ENCODE measurements around the gene SATB2.
A peak's percentile ranks its signal among the peaks of the same experiment; 100 is the strongest.

SATB2 gene

DNA sequence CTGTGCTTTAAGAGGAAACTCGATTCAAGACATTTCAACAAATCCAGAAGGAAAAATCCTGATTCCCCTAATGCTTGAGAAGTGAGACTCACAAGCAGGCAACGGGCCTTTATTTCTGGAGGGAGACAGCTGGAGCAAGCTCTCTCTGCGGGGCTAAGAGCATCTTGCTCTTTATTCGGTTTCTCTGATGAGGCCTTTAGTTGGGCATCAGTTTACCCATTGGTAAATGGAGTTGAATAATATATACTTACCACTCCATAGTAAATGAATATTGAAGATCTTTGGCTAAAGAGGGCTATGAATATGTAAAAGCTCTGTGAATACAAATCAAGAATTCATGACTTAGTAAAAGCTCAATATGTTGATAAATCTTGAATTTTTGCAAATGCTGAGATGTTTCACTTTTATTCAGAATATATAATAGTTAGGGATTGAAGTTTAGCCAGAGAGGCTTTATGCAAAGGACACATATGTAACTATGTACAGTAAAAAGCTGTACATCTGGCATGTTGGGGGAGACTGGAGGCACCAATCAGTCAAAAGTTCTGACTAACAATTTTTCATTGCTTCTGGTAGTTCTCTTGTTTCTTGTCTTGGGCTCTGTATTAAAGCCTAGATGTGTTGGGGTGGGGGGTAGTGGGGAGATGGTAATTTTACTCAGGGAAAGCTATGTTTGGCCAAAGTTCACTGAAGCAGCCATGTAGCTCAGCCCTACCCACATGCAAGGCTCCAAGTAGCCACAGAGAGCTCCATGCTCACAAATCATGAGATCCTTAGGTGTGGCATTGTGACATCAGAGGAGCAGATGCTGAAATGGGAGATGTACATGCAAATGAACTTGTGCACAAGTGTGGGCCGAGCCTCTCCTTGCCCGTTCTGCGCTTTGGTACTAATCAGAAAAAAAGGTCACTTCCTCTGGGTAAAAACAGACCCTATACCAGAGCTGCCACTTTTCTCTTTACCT lies 200.2 kb downstream of the SATB2 start:
- DNase-seq (ENCODE audit: low read depth in 2 of 2), result no peak
- TF ChIP-seq, protein P1, sequence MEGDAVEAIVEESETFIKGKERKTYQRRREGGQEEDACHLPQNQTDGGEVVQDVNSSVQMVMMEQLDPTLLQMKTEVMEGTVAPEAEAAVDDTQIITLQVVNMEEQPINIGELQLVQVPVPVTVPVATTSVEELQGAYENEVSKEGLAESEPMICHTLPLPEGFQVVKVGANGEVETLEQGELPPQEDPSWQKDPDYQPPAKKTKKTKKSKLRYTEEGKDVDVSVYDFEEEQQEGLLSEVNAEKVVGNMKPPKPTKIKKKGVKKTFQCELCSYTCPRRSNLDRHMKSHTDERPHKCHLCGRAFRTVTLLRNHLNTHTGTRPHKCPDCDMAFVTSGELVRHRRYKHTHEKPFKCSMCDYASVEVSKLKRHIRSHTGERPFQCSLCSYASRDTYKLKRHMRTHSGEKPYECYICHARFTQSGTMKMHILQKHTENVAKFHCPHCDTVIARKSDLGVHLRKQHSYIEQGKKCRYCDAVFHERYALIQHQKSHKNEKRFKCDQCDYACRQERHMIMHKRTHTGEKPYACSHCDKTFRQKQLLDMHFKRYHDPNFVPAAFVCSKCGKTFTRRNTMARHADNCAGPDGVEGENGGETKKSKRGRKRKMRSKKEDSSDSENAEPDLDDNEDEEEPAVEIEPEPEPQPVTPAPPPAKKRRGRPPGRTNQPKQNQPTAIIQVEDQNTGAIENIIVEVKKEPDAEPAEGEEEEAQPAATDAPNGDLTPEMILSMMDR (IDR thresholded peaks at IDR 0.05; ENCODE audit: low read depth, low read length), result no peak
- H3K4me3 ChIP-seq (replicated peaks in 1 of 2; ENCODE audit: low read depth in 2 of 2, low read length in 2 of 2), result no peak overlapping the region

DNA sequence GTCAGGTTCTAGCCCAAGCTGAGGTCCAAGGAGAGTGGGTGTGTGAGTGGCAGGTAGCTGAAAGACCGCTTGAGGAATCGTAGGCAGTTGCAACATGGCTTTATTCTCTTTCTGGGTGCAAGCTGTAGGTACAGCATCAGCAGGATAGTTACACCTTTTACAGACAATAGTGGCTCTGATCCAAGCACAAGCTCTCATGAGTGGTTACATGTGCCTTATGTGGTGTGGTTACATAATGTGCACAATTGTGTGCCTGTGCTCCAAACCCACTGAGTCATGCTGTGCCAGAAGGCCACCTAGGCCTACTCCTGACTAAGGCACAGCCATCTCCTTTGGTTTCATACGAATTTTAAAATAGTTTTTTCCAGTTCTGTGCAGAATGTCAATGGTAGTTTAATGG lies 227.6 kb downstream of the SATB2 start:
- peak in 1 of 2 donors; percentile 56 for DNase-seq (ENCODE audit: low read depth in 2 of 2)
- TF ChIP-seq, protein P1 (IDR thresholded peaks at IDR 0.05; ENCODE audit: low read depth, low read length), result no peak

DNA sequence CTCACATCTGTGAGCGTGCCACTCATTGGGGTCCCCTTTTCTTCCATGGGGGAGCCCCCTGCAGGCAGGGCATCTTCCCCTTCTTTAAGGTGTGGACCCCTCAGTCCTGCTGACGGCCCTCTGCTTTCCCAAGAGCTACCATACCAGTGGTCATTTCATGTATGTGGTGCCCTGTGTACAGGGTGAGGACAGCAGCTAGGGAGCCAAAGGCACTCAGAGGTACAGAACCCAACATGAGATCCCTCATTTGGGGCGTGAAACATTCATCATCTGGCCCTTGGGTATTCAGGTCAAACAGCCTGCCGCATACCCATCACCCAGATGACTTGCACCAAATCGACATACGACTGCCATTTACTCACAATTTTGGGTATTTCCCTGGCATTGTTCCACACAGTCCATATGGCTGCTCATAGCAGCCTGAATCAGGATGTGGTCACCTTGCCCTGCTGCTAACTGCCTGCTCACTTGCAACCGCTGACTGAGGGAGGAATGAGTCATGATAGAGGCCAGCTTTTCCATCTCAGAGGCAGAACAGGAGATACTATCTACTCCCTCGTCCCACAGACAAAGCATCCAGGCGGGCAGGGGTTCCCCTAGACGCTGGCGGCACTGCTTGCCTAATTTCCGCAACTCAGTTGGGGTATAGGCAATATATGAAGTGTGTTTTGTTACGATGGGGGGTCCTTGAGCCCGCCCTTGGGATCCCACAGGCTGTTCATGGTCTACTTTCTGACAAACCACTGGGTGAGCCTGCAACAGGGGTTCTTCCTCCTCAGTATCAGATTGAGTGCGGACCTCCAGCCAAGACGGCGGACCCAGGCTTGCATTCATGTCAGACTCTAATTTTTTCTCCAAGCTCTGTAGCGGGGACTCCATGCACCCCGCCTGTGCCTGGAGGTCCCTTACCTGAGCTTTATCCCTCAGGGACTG lies 228.6 kb downstream of the SATB2 start:
- TF ChIP-seq, protein P1 (IDR thresholded peaks at IDR 0.05; ENCODE audit: low read depth, low read length), result no peak
- DNase-seq (ENCODE audit: low read depth in 2 of 2), result peak; percentile 19 to 97

More for the DNA sequence above, 227.6 kb downstream of the SATB2 start:
- H3K4me3 ChIP-seq (replicated peaks in 1 of 2; ENCODE audit: low read depth in 2 of 2, low read length in 2 of 2), result no peak overlapping the region

DNA sequence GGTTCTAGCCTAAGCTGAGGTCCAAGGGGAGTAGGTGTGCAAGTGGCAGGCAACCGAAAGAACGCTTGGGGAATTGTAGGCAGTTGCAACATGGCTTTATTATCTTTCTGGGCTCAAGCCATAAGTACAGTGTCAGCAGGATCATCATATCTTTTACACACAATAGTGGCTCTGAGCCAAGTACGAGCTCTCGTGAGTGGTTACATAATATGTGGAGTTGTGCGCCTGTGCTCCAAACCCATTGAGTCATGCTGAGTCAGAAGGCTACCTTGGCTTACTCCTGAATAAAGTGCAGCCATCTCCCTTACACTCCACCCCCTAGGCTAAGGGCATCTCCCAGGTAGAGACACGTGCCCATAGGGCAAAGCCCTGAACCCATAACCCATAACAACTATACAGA lies 233.9 kb downstream of the SATB2 start:
- no peak overlapping the region for H3K4me3 ChIP-seq (replicated peaks in 1 of 2; ENCODE audit: low read depth in 2 of 2, low read length in 2 of 2)
- TF ChIP-seq, protein P1 (IDR thresholded peaks at IDR 0.05; ENCODE audit: low read depth, low read length), result no peak
- DNase-seq (ENCODE audit: low read depth in 2 of 2), result peak; percentile 15 to 85

More for the DNA sequence above, 228.6 kb downstream of the SATB2 start:
- H3K4me3 ChIP-seq (replicated peaks in 1 of 2; ENCODE audit: low read depth in 2 of 2, low read length in 2 of 2), result no peak overlapping the region

DNA sequence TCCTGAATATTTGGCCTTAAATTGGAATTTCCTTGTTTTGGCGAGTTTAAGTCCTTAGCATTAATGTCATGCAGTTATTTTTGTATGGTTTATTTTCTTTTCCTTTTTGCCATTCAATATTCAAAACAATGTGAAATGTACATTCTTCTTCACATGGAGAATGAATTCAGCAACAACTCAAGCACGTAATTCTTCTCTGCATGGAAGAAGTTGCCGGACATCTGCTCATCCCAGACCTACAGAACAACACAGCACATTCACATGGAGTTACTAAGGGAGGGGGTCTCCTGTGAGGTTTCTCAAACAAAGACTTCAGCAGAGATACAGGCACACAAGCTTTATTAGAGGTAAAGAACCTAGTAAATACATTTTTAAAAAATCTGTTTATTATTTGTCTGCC lies 236.8 kb downstream of the SATB2 start:
- no peak overlapping the region for H3K4me3 ChIP-seq (replicated peaks in 1 of 2; ENCODE audit: low read depth in 2 of 2, low read length in 2 of 2)
- TF ChIP-seq, protein P1 (IDR thresholded peaks at IDR 0.05; ENCODE audit: low read depth, low read length), result no peak
- no peak for DNase-seq (ENCODE audit: low read depth in 2 of 2)

DNA sequence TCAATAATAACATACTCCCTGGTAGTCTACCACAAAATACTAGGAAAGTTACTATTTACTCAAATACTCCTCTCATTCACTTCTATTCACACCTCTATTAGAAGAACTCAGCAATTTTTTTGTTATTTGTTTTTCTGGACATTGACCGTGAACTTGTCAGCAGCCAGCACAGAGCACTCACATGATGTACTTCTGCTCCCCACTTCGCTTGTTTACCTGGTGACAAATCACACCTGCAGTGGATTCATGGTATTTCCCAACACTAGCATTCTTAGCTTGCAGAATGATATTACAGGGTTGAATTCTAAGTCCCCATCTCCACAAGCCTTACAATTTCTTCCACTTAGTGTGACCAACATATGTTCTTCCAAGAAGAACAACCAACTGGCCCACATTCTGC lies 238.2 kb downstream of the SATB2 start:
- DNase-seq (ENCODE audit: low read depth in 2 of 2), result no peak
- H3K4me3 ChIP-seq (replicated peaks in 1 of 2; ENCODE audit: low read depth in 2 of 2, low read length in 2 of 2), result no peak overlapping the region

More for the DNA sequence above, 238.2 kb downstream of the SATB2 start:
- TF ChIP-seq, protein P1 (IDR thresholded peaks at IDR 0.05; ENCODE audit: low read depth, low read length), result no peak
